GM12891 (cell line): ENCODE measurements around the gene SIRPG.

Experiments used
- DNase-seq: peaks from one replicate; pipeline ENCODE4 v3.0.0; 2011; ENCODE audit warnings: low spot score; ENCODE audit not compliant: insufficient read length
- FAIRE-seq: peaks from 2 replicates; lab custom pipeline; 2011; peaks lifted over from hg19 to GRCh38; lab: Jason Lieb, UNC
- PAX5 ChIP-seq: IDR thresholded peaks from 2 replicates; pipeline ENCODE4 v1.6.1; 2011; ENCODE audit warnings: low read length, moderate library complexity, mild to moderate bottlenecking; ENCODE audit not compliant: insufficient read depth, severe bottlenecking
- POLR2A ChIP-seq: IDR thresholded peaks from 2 replicates; pipeline ENCODE4 v1.6.1; 2011; ENCODE audit warnings: low read depth, low read length, control low read depth
- POLR2AphosphoS5 ChIP-seq: IDR thresholded peaks from 2 replicates; pipeline ENCODE4 v1.6.1; 2011; ENCODE audit warnings: low read depth, low read length, control low read depth
- POU2F2 ChIP-seq: IDR thresholded peaks from 2 replicates; pipeline ENCODE4 v1.6.1; 2011; ENCODE audit warnings: low read depth, mild to moderate bottlenecking, control low read depth, low read length, moderate library complexity
- SPI1 ChIP-seq: IDR thresholded peaks from 2 replicates; pipeline ENCODE4 v1.6.1; 2011; ENCODE audit warnings: low read depth, low read length, control low read depth
- TAF1 ChIP-seq: IDR thresholded peaks from 2 replicates; pipeline ENCODE4 v1.6.1; 2011; ENCODE audit warnings: low read depth, low read length, control low read depth

SIRPG gene

DNA sequence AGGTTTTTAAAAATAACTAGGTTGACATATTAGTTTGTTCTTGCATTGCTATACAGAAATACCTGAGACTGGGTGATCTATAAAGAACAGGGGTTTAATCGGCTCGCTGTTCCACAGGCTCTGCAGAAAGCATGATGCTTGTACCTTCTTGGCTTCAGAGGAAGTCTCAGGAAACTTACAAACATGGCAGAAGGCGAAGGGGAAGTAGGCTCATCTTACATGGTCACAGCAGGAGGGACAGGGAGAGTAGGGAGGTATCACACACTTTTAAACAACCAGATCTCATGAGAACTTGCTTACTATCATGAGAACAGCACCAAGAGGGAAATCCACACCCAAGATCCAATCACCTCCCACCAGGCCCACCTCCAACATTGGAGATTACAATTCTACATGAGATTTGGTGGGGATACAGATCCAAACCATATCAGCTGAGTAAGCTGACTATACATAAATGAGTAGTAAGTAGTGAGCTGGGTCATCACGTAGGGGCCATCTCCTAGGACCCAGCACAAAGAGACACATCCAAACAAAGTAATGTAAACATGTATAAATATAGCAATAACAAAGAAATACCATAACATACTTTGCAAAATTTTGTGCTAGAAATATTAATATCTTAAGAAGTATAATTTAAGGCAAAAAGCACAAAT, 31.4 kb upstream of the SIRPG start:
- TF ChIP-seq POLR2AphosphoS5 (no peak), TAF1 (no peak), SPI1 (no peak), POU2F2 (no peak), PAX5 (no peak), POLR2A (no peak)
- no peak for DNase-seq
- FAIRE-seq: no peak

DNA sequence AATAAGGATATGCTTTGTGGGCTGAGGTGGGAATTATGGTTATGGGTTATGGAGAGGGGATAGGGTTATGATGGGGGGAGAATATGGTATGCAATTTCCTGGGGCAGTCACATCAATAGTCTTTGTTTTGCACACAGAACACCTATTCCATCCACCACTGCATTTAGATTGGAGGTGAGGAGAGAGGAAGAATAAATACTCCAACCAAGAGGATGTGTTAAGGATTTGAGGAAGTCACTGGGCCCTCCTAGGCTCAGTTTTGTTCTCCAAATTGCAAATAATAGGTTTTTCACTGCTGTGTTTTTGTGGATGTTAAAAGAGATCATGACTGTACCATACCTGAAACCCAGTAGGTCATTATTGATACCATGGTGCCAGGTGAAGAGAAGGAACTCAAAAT, 29.5 kb upstream of the SIRPG start:
- FAIRE-seq (no peak), DNase-seq (no peak)
- no peak for TF ChIP-seq TAF1
- TF ChIP-seq POU2F2: no peak
- TF ChIP-seq POLR2A: no peak
- no peak for TF ChIP-seq POLR2AphosphoS5
- TF ChIP-seq PAX5: no peak
- TF ChIP-seq SPI1: no peak

GRCh38 chr20:1686151-1686748, 28.7 kb upstream of the SIRPG start:
- TF ChIP-seq POLR2A (no peak), PAX5 (no peak), POLR2AphosphoS5 (no peak), POU2F2 (no peak), SPI1 (no peak), TAF1 (no peak)
- DNase-seq (no peak), FAIRE-seq (no peak)

- no peak for FAIRE-seq
- no peak for DNase-seq
- TF ChIP-seq PAX5 (no peak), POU2F2 (no peak), SPI1 (no peak), POLR2AphosphoS5 (no peak), POLR2A (no peak), TAF1 (no peak)
Observed at GRCh38 chr20:1685304-1686052, 27.9 kb upstream of the SIRPG start.

GRCh38 chr20:1684872-1685271, 27.3 kb upstream of the SIRPG start:
- no peak for TF ChIP-seq SPI1
- no peak for TF ChIP-seq PAX5
- TF ChIP-seq POLR2AphosphoS5: no peak
- FAIRE-seq (no peak), DNase-seq (no peak)

- TF ChIP-seq POU2F2 (no peak), PAX5 (no peak), POLR2AphosphoS5 (no peak), TAF1 (no peak), POLR2A (no peak), SPI1 (no peak)
- no peak for FAIRE-seq
- DNase-seq: no peak
Observed at GRCh38 chr20:1676650-1677049, 19.1 kb upstream of the SIRPG start.

- no peak for FAIRE-seq
- no peak for DNase-seq
- TF ChIP-seq POLR2AphosphoS5: no peak
- no peak for TF ChIP-seq POU2F2
- TF ChIP-seq PAX5: no peak
- TF ChIP-seq TAF1: no peak
- TF ChIP-seq POLR2A: no peak
- TF ChIP-seq SPI1: no peak
Observed at GRCh38 chr20:1674990-1675780, 17.6 kb upstream of the SIRPG start.

DNA sequence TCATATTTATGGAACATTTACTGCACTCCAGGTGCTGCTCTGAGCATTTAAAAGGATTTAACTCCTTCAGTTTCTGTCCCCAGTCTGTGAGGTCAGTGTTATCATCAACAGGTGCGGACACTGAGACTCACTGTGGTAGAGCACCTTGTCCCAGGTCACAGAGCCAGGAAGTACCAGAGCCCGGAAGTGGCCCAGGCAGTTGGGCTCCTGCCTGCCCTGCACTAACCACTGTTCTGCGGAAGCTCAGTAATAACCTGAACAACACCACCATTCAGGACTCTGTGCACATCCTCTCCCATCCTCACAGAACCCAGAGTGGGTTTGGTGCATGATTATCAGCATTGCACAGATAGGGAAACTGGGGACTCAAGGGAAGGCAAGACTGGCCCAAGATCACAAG, 16.8 kb upstream of the SIRPG start:
- TF ChIP-seq SPI1 (no peak), POU2F2 (no peak), PAX5 (no peak), POLR2AphosphoS5 (no peak), TAF1 (no peak), POLR2A (no peak)
- FAIRE-seq: no peak
- DNase-seq: no peak

DNA sequence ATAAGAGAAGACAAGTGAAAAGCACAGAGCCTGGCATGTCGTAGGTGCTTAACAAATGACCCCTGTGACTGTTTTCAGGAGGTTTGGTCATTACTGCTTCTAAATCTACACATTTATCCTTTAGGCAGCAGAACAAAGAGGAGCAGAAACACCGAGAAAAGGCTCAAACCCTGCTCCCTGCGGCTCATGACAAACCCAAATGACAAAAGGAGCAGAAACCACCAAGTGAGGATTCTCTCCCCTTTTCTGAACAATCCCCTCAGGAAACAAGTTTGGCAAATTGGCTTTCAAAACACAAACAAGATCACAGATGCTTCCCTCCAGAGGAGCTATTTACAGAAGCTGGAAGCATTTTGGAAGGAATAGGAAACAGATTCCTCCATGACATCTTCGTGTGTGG, 15.8 kb upstream of the SIRPG start:
- TF ChIP-seq SPI1 (no peak), TAF1 (no peak), PAX5 (no peak), POU2F2 (no peak), POLR2A (no peak), POLR2AphosphoS5 (no peak)
- no peak for DNase-seq
- FAIRE-seq: no peak
